Lower leg skin (tissue), 4 donors: ENCODE measurements around the gene PTPRN. TPM values are rescaled to one million over a fixed set of nuclear protein-coding genes. Genes with fewer than 3 reads are reported as not detected.

ENCODE experiments used
- DNase-seq, 2 donors: peaks; one replicate each; pipeline ENCODE4 v3.0.0-alpha.2; 2019; ENCODE audit warnings: low spot score in 2 of 2
- H3K4me3 ChIP-seq: fragments of 200-600 bp; sonication (generic); 2 replicates; pipeline ENCODE4 v1.5.1; 2017; ENCODE audit warnings: mild to moderate bottlenecking, low read depth; ENCODE audit not compliant: poor library complexity, severe bottlenecking
- POLR2A ChIP-seq, 2 donors: fragments of 450-650 bp; IDR thresholded peaks; one replicate each; pipeline ENCODE4 v1.6.1; 2016 to 2017; ENCODE audit warnings: antibody characterized with exemption in 2 of 2, mild to moderate bottlenecking in 1 of 2, moderate library complexity in 1 of 2
- WGBS, 2 donors: methylation state at CpG; one replicate each; pipeline ENCODE4 v1.1.5; 2018; 5-methylcytosine and 5-hydroxymethylcytosine counted together
- intact Hi-C: fragments of 100-400 bp; cut with DNase I; formaldehyde crosslinking; loops from one replicate; pipeline ENCODE4 v1.15.0; 2023; ENCODE audit warnings: low total_unique reads
- total RNA-seq, 4 donors: library from RNA; depleted of rRNA; stranded (reverse); fragments of >200 nt; gene quantifications; one replicate each; pipeline ENCODE4 v1.1.0, GENCODE V29; 2016
- TF ChIP-seq, protein P1 (sequence below), 3 donors: fragments of 450-650 bp; IDR thresholded peaks; one replicate each; pipeline ENCODE4 v1.5.1; 2016; ENCODE audit warnings: antibody characterized with exemption in 3 of 3, mild to moderate bottlenecking in 3 of 3, moderate library complexity in 2 of 3

Gene PTPRN
- total RNA-seq, 4 donors from 2014 or later, result 0.23 TPM; not detected in 3

- TF ChIP-seq POLR2A (IDR thresholded peaks at IDR 0.05), result no peak
- TF ChIP-seq, protein P1, sequence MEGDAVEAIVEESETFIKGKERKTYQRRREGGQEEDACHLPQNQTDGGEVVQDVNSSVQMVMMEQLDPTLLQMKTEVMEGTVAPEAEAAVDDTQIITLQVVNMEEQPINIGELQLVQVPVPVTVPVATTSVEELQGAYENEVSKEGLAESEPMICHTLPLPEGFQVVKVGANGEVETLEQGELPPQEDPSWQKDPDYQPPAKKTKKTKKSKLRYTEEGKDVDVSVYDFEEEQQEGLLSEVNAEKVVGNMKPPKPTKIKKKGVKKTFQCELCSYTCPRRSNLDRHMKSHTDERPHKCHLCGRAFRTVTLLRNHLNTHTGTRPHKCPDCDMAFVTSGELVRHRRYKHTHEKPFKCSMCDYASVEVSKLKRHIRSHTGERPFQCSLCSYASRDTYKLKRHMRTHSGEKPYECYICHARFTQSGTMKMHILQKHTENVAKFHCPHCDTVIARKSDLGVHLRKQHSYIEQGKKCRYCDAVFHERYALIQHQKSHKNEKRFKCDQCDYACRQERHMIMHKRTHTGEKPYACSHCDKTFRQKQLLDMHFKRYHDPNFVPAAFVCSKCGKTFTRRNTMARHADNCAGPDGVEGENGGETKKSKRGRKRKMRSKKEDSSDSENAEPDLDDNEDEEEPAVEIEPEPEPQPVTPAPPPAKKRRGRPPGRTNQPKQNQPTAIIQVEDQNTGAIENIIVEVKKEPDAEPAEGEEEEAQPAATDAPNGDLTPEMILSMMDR (IDR thresholded peaks at IDR 0.05), result no peak
- intact Hi-C loops, result no loop called here
- H3K4me3 ChIP-seq, result no peak overlapping the region
- DNase-seq, result peak; percentile 37 to 89
- 21% methylated on average over 5 of the region's 5 CpGs for WGBS, 2 donors
These were observed 43.3 kb upstream of the PTPRN start for GRCh38 chr2:219352448-219353023.

DNA sequence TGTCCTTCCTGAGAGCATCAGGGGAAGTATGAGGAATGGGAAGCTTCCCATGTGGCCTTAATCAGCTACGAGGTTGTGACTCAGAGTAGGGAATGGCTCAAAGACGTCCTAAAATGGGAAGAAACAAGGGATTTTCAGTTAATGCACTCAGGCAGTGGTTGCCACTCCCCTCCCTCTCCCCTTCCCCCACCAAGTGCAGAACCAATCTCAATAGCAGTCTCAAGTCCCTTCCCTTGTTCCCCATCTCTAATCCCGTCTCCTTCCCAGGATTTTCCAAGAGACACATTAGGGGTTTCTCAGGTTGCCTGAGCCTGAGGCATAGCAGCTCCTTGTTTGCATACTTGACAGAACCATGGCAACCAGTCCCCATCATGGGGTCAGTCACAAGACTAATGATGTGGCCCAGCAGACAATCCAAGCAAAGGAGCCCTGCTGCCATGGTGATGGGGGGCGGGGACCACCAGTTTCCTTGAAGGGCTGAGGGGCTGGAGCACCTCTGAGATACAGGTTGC is 41.6 kb upstream of the PTPRN start:
- DNase-seq, result no peak
- intact Hi-C loops, result no loop called here
- no peak for TF ChIP-seq POLR2A (IDR thresholded peaks at IDR 0.05)
- TF ChIP-seq, protein P1 (IDR thresholded peaks at IDR 0.05), result no peak
- H3K4me3 ChIP-seq, result no peak overlapping the region
- WGBS, 2 donors, result 47 to 53% methylated on average over 4 of the region's 4 CpGs

GRCh38 chr2:219350215-219350614 is 41.0 kb upstream of the PTPRN start:
- WGBS, 2 donors, result 69 to 77% methylated on average over 3 of the region's 3 CpGs
- no peak for DNase-seq
- TF ChIP-seq, protein P1 (IDR thresholded peaks at IDR 0.05), result no peak
- no peak for TF ChIP-seq POLR2A (IDR thresholded peaks at IDR 0.05)
- H3K4me3 ChIP-seq, result no peak overlapping the region
- intact Hi-C loops, result no loop called here

- intact Hi-C loops, result no loop called here
These were observed 35.7 kb upstream of the PTPRN start for GRCh38 chr2:219344751-219345430.

GRCh38 chr2:219335373-219335786 is 26.2 kb upstream of the PTPRN start:
- DNase-seq, result no peak
- intact Hi-C loops, result no loop called here
- WGBS, 2 donors, result 34 to 38% methylated on average over 5 of the region's 5 CpGs
- TF ChIP-seq POLR2A (IDR thresholded peaks at IDR 0.05), result no peak
- TF ChIP-seq, protein P1 (IDR thresholded peaks at IDR 0.05), result no peak
- no peak overlapping the region for H3K4me3 ChIP-seq

More at GRCh38 chr2:219344751-219345430, 35.7 kb upstream of the PTPRN start:
- TF ChIP-seq POLR2A (IDR thresholded peaks at IDR 0.05), result no peak
- TF ChIP-seq, protein P1 (IDR thresholded peaks at IDR 0.05), result no peak
- 57 to 68% methylated on average over 6 of the region's 6 CpGs for whole genome bisulfite sequencing, 2 donors
- H3K4me3 ChIP-seq, result no peak overlapping the region
- DNase-seq, result peak; percentile 54 to 86
